HUES6 (cell line): Measurements from ENCODE around the gene ATP5F1E.
"Not testable (repeated sequence)": the region's sequence is repeated elsewhere in the genome, so short reads cannot be mapped to it uniquely, and the experiment has no call there.

Experiments
- H3K27ac ChIP-seq: 2 replicates; pipeline ENCODE4 v1.7.0; 2013; ENCODE audit warnings: low read depth, mild to moderate bottlenecking, low read length, inconsistent platforms
- H3K27me3 ChIP-seq: 2 replicates; pipeline ENCODE4 v1.6.1; 2013; ENCODE audit warnings: low read length; ENCODE audit not compliant: control insufficient read depth, insufficient read depth
- H3K36me3 ChIP-seq: 2 replicates; pipeline ENCODE4 v1.6.1; 2013; ENCODE audit warnings: low read length; ENCODE audit not compliant: control insufficient read depth, insufficient read depth
- H3K4me1 ChIP-seq: 2 replicates; pipeline ENCODE4 v1.6.1; 2013; ENCODE audit warnings: low read length; ENCODE audit not compliant: control insufficient read depth, insufficient read depth
- H3K4me3 ChIP-seq: 2 replicates; pipeline ENCODE4 v1.5.1; 2013; ENCODE audit warnings: low read depth, low read length
- H3K9ac ChIP-seq: one replicate; pipeline ENCODE4 v1.6.1; 2013; ENCODE audit warnings: mild to moderate bottlenecking, low read length
- H3K9me3 ChIP-seq: 2 replicates; pipeline ENCODE4 v1.6.1; 2013; ENCODE audit warnings: low read depth, low read length; ENCODE audit not compliant: control insufficient read depth, insufficient read depth

The ATP5F1E gene

DNA sequence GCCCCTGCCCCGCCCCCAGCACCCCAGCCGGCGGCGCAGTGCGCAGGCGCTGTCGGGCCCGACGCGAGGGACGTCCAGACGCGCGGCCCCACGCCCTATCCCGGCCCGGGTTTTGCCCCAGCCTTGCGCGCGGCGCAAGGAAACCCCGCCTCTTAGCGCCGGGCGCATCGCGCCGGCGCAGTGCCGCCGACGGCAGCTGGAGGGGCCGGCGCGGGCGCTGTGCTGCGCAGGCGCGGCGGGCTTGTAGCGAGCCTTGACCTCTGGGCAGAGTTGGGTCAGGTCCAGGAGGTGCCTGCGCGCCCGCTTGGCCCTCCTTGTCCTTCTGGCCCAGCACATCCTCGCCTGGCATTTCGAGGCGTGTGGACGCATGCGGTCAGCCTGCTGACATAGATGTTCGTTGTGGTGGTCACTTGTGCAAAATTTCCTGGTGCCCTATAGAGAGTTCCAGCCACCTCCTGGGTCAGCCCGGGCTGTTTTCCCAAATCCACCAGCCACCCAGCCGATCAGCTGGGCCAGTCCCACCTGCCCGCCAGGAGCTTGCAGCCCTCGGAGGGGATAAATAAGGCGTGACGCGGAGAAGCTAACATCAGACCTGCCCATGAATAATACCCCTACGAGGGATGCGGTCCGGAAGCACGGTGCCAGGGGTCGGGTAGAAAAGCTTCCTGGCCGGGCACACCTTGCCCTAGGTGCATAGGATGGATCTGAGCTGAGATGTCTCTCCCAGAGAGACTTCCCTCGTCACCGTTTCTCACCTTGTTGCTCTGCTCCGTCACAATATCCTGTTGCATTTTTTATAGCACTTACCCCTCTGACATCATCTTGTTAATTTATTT, 10.9 kb upstream of the ATP5F1E start:
- Histone ChIP-seq H3K27me3 (peaks cover 9% of the 10 kb centered on the region), H3K4me1 (peaks cover 4% of the 10 kb centered on the region; the same call in 1 of the 2 replicates), H3K9me3 (no peaks in the 10 kb centered on the region), H3K36me3 (peaks cover 4% of the 10 kb centered on the region), H3K27ac (peak overlapping the region; percentile 65; the same call in 1 of the 2 replicates), H3K4me3 (peak overlapping the region; percentile 75), H3K9ac (peak overlapping the region; percentile 76)

DNA sequence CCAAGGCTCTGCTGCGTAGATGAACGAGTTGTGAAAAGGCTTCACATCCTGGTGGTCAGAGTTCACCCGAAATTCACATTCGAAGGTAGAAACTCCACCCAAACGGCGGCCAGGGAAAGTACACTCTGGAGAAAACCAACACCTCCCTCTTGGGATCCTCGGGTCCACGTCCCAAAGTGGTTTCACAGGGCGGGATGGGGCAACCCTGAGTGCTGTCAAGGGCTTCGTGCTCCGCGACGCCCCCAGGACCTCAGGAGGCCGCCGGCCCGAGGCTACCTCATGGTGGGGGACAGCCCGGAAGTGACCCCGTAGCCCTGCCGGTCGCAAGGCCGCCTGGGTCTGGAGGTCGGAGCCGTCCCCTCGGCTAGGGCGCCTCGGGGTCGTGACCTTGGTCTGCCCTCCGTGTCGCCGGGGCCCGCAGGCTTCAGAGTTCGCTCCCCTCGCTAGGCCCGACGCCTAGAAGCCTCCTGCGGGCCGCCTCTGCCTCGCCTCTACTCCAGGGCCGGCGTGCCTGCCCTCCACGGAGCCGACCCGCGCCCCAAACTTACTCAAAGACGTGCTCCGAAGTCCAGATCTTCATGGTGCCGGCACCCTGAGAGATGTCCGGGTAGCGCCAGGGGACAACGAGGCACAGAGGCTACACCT, 10.1 kb upstream of the ATP5F1E start, which contains the start of gene PRELID3B:
TSS of gene PRELID3B (minus strand) at position 636 of the 645 bp plus-strand sequence. CDS start at position 580, 56 bp downstream.
- Histone ChIP-seq H3K36me3 (peaks cover 12% of the 10 kb centered on the region), H3K9ac (peak within 1 kb of the TSS; percentile 76), H3K4me3 (peak within 1 kb of the TSS; percentile 75), H3K4me1 (peaks cover 4% of the 10 kb centered on the region; the same call in 1 of the 2 replicates), H3K27me3 (0 out of 2 replicates have a peak, but pooled peaks cover 1% of the 10 kb centered on the region), H3K27ac (peak within 1 kb of the TSS; percentile 65), H3K9me3 (no peaks in the 10 kb centered on the region)

DNA sequence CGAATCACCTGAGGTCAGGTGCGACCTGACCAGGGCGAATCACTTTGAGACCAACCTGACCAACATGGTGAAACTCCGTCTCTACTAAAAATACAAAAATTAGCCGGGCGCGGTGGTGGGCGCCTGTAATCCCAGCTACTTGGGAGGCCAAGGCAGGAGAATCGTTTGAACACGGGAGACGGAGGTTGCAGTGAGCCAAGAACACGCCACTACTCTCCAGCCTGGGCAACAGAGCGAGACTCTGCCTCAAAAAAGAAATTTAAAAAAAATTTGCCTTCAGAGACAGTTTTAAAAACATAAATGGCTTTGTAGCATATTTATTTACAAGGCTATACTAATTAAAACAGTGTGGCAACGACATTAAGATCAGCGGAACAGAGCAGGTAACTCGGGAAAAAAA, 9.4 kb upstream of the ATP5F1E start:
- H3K9ac ChIP-seq, H3K27ac ChIP-seq, H3K4me1 ChIP-seq, H3K9me3 ChIP-seq, H3K27me3 ChIP-seq: not testable (repeated sequence)
- peak overlapping the region; percentile 75 for H3K4me3 ChIP-seq
- H3K36me3 ChIP-seq: peaks cover 20% of the 10 kb centered on the region

GRCh38 chr20:59040667-59041066, 8.5 kb upstream of the ATP5F1E start:
- Histone ChIP-seq H3K9ac (no peak overlapping the region), H3K4me1 (peaks cover 4% of the 10 kb centered on the region; the same call in 1 of the 2 replicates), H3K27me3 (no peaks in the 10 kb centered on the region), H3K27ac (no peak overlapping the region), H3K9me3 (no peaks in the 10 kb centered on the region), H3K36me3 (peaks cover 28% of the 10 kb centered on the region), H3K4me3 (no peak overlapping the region)

GRCh38 chr20:59039233-59039632, 7.1 kb upstream of the ATP5F1E start:
- Histone ChIP-seq H3K36me3 (peaks cover 41% of the 10 kb centered on the region), H3K27me3 (no peaks in the 10 kb centered on the region), H3K4me3 (no peak overlapping the region), H3K4me1 (peaks cover 4% of the 10 kb centered on the region; the same call in 1 of the 2 replicates), H3K9me3 (no peaks in the 10 kb centered on the region), H3K9ac (no peak overlapping the region), H3K27ac (no peak overlapping the region)

GRCh38 chr20:59037386-59037785, 5.3 kb upstream of the ATP5F1E start:
- Histone ChIP-seq H3K4me3 (no peak overlapping the region), H3K27ac (no peak overlapping the region), H3K4me1 (no peaks in the 10 kb centered on the region), H3K9ac (no peak overlapping the region), H3K27me3 (no peaks in the 10 kb centered on the region), H3K36me3 (peaks cover 41% of the 10 kb centered on the region), H3K9me3 (no peaks in the 10 kb centered on the region)

- H3K36me3 ChIP-seq: peaks cover 41% of the 10 kb centered on the region
- peaks cover 8% of the 10 kb centered on the region; the same call in 1 of the 2 replicates for H3K4me1 ChIP-seq
These were observed 3.2 kb upstream of the ATP5F1E start for GRCh38 chr20:59035381-59035780.

DNA sequence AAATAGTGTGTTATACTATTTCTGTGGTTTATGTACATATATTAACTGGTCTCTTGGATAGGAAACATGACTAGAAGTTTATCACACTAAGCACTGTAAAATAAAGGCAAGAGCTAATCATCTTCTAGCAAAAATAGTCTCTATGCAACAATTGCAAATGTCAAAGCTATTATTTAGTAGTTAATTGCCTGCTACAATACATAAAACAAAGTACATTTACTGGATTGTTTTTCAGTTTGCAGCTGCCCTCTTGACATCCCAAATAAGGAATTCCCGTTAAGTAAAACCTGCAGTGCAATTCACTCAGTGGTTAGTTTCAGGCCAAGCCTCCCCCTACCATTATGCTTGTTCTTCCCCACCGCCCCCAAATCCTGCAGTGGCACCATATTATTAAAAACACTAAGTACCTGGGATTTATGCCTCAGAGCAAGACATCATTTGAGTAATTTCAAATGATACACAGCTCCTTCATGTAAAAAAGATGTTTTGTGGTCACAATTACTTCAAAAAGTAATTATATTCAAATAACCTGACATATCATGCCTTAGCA, 1.6 kb upstream of the ATP5F1E start:
- Histone ChIP-seq H3K9ac (no peak overlapping the region), H3K9me3 (no peaks in the 10 kb centered on the region), H3K36me3 (peaks cover 57% of the 10 kb centered on the region), H3K4me1 (peaks cover 11% of the 10 kb centered on the region; the same call in 1 of the 2 replicates), H3K4me3 (no peak overlapping the region), H3K27me3 (peaks cover 31% of the 10 kb centered on the region), H3K27ac (no peak overlapping the region)

More at GRCh38 chr20:59035381-59035780, 3.2 kb upstream of the ATP5F1E start:
- H3K9ac ChIP-seq: no peak overlapping the region
- H3K9me3 ChIP-seq: no peaks in the 10 kb centered on the region
- peaks cover 15% of the 10 kb centered on the region for H3K27me3 ChIP-seq
- H3K27ac ChIP-seq: no peak overlapping the region
- no peak overlapping the region for H3K4me3 ChIP-seq

DNA sequence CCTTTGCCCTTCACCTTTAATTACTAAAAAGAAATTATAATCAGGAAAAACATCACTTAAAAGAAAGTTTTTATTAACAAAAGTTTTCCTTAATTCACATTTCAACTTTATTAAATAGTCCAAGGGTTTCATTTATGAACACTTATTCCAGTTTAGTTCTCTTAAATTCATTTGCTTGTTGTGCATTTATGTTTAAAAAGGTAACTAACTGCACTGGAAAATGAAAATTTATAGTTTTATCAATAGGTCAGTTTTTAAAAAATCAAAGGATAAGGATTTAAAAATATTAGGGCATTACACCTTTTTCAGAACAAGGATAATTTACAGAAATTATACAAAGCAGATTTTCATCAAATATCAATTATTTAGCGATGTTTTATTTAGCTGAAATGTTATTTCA, 958 bp upstream of the ATP5F1E start:
- Histone ChIP-seq H3K9me3 (no peaks in the 10 kb centered on the region), H3K9ac (no peak overlapping the region), H3K36me3 (peaks cover 60% of the 10 kb centered on the region), H3K4me1 (peaks cover 11% of the 10 kb centered on the region; the same call in 1 of the 2 replicates), H3K4me3 (peak overlapping the region; percentile 99), H3K27ac (no peak overlapping the region), H3K27me3 (peaks cover 37% of the 10 kb centered on the region)

DNA sequence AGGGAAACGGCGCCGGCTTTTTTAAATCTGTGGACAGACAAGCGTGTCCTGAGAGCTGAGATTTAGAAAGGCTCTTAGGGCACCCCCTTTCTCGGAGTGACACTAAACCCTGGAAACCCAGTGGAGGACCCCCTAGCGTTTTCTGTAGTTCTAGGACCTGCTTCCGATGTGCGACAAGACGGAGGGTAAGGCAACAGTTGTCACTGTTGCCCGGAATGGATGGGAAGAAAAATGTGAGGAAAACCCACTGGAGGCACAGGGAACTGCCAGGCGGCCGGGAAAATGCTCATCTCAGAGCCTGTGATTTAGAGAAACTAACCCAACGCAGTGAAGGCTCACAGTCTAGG, 551 bp upstream of the ATP5F1E start:
- Histone ChIP-seq H3K4me1 (peaks cover 11% of the 10 kb centered on the region; the same call in 1 of the 2 replicates), H3K27ac (peak overlapping the region; percentile 54; the same call in 1 of the 2 replicates), H3K9ac (peak overlapping the region; percentile 70), H3K27me3 (peaks cover 41% of the 10 kb centered on the region), H3K4me3 (peak overlapping the region; percentile 99), H3K36me3 (peaks cover 60% of the 10 kb centered on the region), H3K9me3 (no peaks in the 10 kb centered on the region)
